ENCODE data around the gene OLFML1. TPM values are rescaled to one million over a fixed set of nuclear protein-coding genes. Genes with fewer than 3 reads are reported as not detected.

Gene OLFML1
- total RNA-seq, 2 experiments from 2014 or later: not detected

- TF ChIP-seq CTCF (conservative IDR thresholded peaks at IDR 0.05; ENCODE audit: low read length) (no peak), EZH2phosphoT487 (IDR thresholded peaks at IDR 0.05; ENCODE audit: borderline replicate concordance, low read depth, low read length) (no peak)
- no peaks in the 10 kb centered on the region for H4K20me1 ChIP-seq (ENCODE audit: insufficient read depth, low read length)
- DNase-seq (ENCODE audit: low spot score): no peak
- no peaks in the 10 kb centered on the region for H3K9me2 ChIP-seq (ENCODE audit: insufficient read depth, low read length)
- CTCF ChIA-PET (ENCODE audit: unreplicated experiment): no interaction called here
- H3K9me3 ChIP-seq (ENCODE audit: low read length): no peaks in the 10 kb centered on the region
- H3K4me3 ChIP-seq (ENCODE audit: low read depth, low read length, poor library complexity, severe bottlenecking): no peak overlapping the region
- no TSS peak for BruUV-seq (replicated peaks)
- H3K4me1 ChIP-seq (ENCODE audit: insufficient read depth, low read length, poor library complexity, severe bottlenecking): peaks cover 7% of the 10 kb centered on the region
- intact Hi-C loops (cut with micrococcal nuclease; ENCODE audit: unreplicated experiment): no loop called here
- H3K79me2 ChIP-seq (ENCODE audit: insufficient read depth, low read depth, low read length): no peaks in the 10 kb centered on the region
- no peaks in the 10 kb centered on the region for H3K36me3 ChIP-seq (ENCODE audit: insufficient read depth, low read length)
- H2AFZ ChIP-seq (ENCODE audit: low read length): no peak overlapping the region
- POLR2A ChIA-PET: interaction anchor here (0.9 to 2.1 kb wide), 3 partner anchors 8 to 12 kb away, joined by 3 to 7 read pairs (median 7); no protein-coding TSS in a partner anchor
- no peak overlapping the region for H3K27ac ChIP-seq (ENCODE audit: low read depth, low read length, poor library complexity, severe bottlenecking)
- no peak overlapping the region for H3K4me2 ChIP-seq (ENCODE audit: low read length)
These were observed 34.5 kb upstream of the OLFML1 start for GRCh38 chr11:7450836-7451235.

GRCh38 chr11:7451520-7451919 lies 33.8 kb upstream of the OLFML1 start:
- no peak for DNase-seq (ENCODE audit: low spot score)
- TF ChIP-seq CTCF (conservative IDR thresholded peaks at IDR 0.05; ENCODE audit: low read length): no peak
- TF ChIP-seq EZH2phosphoT487 (IDR thresholded peaks at IDR 0.05; ENCODE audit: borderline replicate concordance, low read depth, low read length): no peak
- Histone ChIP-seq H3K79me2 (ENCODE audit: insufficient read depth, low read depth, low read length) (no peaks in the 10 kb centered on the region), H3K9me3 (ENCODE audit: low read length) (no peaks in the 10 kb centered on the region), H3K36me3 (ENCODE audit: insufficient read depth, low read length) (no peaks in the 10 kb centered on the region), H4K20me1 (ENCODE audit: insufficient read depth, low read length) (no peaks in the 10 kb centered on the region), H3K4me1 (ENCODE audit: insufficient read depth, low read length, poor library complexity, severe bottlenecking) (peaks cover 7% of the 10 kb centered on the region), H3K4me3 (ENCODE audit: low read depth, low read length, poor library complexity, severe bottlenecking) (no peak overlapping the region), H3K4me2 (ENCODE audit: low read length) (no peak overlapping the region), H3K27ac (ENCODE audit: low read depth, low read length, poor library complexity, severe bottlenecking) (no peak overlapping the region), H3K9me2 (ENCODE audit: insufficient read depth, low read length) (no peaks in the 10 kb centered on the region), H2AFZ (ENCODE audit: low read length) (no peak overlapping the region)
- ChIA-PET POLR2A (interaction anchor here (2.0 to 2.1 kb wide), 2 partner anchors 9 to 11 kb away, joined by 7 read pairs; no protein-coding TSS in a partner anchor), CTCF (ENCODE audit: unreplicated experiment) (no interaction called here)
- BruUV-seq (replicated peaks): no TSS peak
- intact Hi-C loops (cut with micrococcal nuclease; ENCODE audit: unreplicated experiment): no loop called here

- TF ChIP-seq CTCF (conservative IDR thresholded peaks at IDR 0.05; ENCODE audit: low read length) (no peak), EZH2phosphoT487 (IDR thresholded peaks at IDR 0.05; ENCODE audit: borderline replicate concordance, low read depth, low read length) (no peak)
- Histone ChIP-seq H3K27ac (ENCODE audit: low read depth, low read length, poor library complexity, severe bottlenecking) (no peak overlapping the region), H3K4me3 (ENCODE audit: low read depth, low read length, poor library complexity, severe bottlenecking) (no peak overlapping the region), H3K36me3 (ENCODE audit: insufficient read depth, low read length) (no peaks in the 10 kb centered on the region), H3K4me2 (ENCODE audit: low read length) (no peak overlapping the region), H3K4me1 (ENCODE audit: insufficient read depth, low read length, poor library complexity, severe bottlenecking) (peaks cover 7% of the 10 kb centered on the region), H3K9me2 (ENCODE audit: insufficient read depth, low read length) (no peaks in the 10 kb centered on the region), H3K9me3 (ENCODE audit: low read length) (no peaks in the 10 kb centered on the region), H3K79me2 (ENCODE audit: insufficient read depth, low read depth, low read length) (no peaks in the 10 kb centered on the region), H2AFZ (ENCODE audit: low read length) (no peak overlapping the region), H4K20me1 (ENCODE audit: insufficient read depth, low read length) (no peaks in the 10 kb centered on the region)
- no peak for DNase-seq (ENCODE audit: low spot score)
- ChIA-PET POLR2A (no interaction called here), CTCF (ENCODE audit: unreplicated experiment) (no interaction called here)
- no TSS peak for BruUV-seq (replicated peaks)
- intact Hi-C loops (cut with micrococcal nuclease; ENCODE audit: unreplicated experiment): no loop called here
These were observed 33.3 kb upstream of the OLFML1 start for GRCh38 chr11:7451952-7452494.
